GM18499 (cell line): ENCODE results near the gene ANKRD50.
A peak's percentile ranks its signal among the peaks of the same experiment; 100 is the strongest.

ENCODE experiments used
- ATAC-seq: cut with Tn5 transposase; IDR thresholded peaks from one replicate; pipeline ENCODE4 v1.9.1; 2021; ENCODE audit warnings: moderate number of reproducible peaks; ENCODE audit not compliant: insufficient read depth, unreplicated experiment

The ANKRD50 gene

DNA sequence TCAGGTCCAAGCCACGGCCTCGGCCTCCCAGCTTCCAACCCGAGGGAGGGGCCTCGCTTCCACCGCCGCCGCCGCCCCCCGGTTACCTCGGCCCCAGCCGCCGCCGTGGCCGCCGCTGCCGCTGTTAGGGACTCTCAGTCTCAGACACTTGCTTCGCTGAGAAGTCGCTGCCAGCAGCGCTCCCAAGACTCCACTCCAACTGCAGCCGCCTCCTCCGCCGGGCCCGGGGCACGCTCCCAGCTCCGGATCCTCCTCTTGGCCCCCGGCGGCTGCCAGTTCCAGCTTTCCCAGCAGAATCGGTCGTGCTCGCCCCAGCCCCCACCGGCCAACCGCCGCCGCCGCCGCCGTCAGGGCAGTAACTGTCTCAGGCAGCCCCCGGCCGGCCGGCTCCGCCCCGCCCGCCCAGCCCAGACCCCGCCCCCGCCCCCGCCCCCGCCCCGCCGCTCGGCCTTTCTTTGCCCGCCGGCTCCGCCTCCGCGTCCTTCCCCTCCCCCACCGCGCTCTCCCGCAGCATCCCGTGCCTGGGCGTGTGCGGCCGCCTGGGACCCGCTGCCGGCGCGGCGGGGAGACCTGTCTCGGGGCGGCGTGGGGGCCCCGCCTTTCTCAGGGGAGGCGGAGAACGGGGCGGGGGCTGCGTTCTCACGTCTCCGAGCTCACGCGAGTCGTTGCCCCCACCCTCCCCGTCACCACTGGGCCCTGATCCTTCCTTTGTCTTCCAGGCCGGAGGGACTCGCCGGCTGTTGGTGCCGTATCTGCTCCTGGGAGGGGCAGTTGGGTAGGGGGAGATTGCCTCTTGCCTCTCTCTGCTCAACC lies at the start of gene ANKRD50:
ANKRD50 (minus strand) TSS at position 361 of the 813 bp plus-strand sequence. CDS start 2,221 bp downstream, outside the sequence.
- ATAC-seq, result peak; percentile 49

DNA sequence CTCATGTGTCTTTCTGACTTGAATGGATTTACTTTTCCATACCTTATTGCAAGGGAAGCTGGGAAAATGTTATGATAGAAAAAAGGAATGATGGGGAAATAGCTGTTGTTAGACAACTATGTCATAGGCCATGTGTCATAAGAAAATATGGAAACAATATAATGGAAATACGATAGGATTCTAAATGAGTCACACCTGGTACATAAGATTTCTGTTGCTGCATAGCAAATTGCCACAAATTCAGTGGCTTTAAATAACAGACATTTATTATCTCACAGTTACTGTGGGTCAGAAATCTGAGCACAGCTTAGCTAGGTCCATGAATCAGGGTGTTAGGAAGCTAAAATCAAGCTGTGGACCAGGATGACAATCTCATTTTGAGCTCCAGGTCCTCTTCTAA lies 44.6 kb upstream of the ANKRD50 start:
- ATAC-seq, result no peak

- ATAC-seq, result no peak
Measured at GRCh38 chr4:124754681-124755080, 42.1 kb upstream of the ANKRD50 start.

DNA sequence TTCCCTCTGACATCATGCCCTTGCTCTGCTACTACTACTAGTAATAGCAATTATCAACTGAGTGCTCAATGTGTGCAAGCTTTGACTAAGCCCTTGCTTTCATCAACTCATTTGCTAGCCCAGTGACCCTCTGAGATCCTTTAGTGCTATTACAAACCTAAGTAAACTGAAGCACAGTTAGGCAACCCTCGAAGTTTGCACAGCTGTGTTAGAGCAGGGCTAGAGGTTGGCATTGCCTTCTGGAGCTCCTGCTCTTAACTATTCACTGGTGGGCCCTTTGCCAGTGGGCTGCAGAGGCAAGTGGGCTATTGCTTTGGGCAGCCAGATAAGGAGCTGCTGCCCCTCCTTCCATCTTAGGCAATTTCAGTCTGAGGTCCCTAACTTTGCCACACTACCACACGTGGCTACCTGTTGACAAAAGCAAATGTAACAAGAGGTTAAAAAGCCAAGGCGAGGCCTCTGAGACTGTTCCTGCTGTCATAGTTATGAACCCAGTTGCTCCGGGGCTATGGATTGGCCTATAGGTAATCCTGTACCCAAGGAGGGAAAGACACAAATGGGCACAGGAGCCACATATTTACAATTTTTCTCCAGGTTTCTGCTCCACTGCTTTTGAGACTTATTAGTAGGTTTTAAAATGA lies 41.5 kb upstream of the ANKRD50 start:
- ATAC-seq, result no peak

DNA sequence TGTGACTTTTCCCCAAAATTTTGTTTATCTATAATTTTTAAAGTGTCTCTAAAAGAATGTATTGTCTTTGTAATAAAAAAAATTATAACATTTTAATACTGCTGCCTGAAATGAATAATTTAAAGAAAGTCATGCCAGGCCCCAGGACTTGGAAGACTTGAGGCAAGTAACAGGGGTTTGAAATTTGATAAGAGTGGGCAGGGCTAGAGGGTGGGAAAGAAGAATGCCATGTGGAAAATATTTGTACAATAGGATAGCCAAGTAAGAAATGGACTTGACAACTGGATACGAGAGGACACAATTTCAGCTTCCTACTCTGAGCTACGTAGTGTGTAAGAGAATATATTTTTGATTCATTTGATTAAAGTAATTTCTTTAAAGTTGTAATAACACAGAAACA lies 36.9 kb upstream of the ANKRD50 start:
- ATAC-seq, result no peak

- ATAC-seq, result no peak
Measured at GRCh38 chr4:124748965-124749364, 36.4 kb upstream of the ANKRD50 start.

DNA sequence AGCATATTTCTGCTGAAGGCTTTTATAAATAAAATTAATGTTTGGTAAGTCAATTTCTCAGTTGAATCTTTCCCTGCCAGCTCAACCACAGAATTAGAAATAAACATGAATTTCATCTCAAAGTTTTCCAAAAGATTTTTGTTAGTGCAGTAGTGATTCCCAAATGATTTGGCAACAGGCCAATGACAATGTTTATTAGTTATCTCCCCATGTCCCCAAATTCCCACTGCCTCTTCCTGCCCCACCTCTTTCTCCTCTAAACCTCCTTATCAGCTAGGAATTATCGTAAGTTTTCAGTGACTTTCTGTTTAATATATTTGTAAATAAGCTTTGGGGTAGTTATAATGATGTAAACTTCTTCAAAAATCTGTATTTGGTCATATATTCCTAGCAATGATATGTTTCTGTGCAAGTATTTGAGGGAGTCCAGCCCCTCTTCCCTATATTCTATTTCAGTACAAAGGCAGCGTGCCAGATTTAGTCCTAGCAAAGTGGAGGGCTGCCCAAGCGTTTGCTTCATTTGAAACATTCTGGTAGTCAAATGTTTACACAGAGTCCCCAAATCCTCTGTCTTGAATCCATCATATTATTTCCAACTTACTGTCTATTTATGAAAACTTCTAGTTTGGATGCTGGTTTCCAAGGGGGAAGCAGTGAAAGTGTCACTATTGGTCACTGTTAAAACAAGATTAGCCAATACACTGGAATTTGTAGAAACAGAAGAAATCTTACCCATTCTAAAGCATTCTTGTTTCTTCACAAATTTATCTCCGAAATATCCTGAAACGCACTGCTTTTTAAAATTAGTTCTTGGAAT lies 33.7 kb upstream of the ANKRD50 start:
- ATAC-seq, result no peak

- ATAC-seq, result no peak
Measured at GRCh38 chr4:124743711-124744110, 31.2 kb upstream of the ANKRD50 start.

DNA sequence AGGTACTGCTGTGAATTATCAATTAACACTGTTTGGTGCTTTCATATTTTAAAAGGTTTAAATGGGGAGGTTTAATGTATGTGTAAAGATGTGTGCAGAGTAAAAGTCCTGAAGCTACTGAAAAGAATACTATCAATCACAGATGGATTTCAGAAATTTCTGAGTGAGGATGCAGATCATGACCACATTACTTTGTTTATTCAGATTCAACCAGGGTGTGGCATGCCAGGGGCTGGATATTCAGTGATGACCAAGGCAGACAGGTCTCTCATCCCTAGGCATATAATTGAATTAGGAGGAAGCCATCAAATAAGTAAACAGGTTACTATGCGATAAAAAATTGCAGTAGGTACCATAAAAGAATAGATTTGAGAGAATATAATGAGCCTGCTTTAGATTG lies 28.0 kb upstream of the ANKRD50 start:
- ATAC-seq, result no peak

GRCh38 chr4:124738994-124739393 lies 26.5 kb upstream of the ANKRD50 start:
- no peak for ATAC-seq

DNA sequence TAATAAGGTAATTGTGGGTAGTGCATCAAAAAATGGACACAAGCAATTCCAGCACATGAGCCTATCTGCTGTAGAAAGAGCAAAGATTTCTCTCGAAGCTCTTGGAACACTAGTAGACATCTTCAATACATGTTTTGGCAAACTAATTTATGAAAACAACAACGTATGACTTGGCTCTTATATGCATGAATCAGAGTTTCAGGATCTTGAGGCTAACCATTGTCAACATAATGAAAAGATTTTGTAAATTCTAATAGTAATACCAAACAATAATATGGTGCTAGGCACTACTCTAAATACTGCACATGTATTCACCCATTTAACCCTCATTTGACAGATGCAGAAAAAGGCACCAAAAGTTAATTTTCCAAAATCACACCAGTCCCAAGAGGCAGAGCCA lies 25.1 kb upstream of the ANKRD50 start:
- ATAC-seq, result no peak

GRCh38 chr4:124736526-124736925 lies 24.0 kb upstream of the ANKRD50 start:
- ATAC-seq, result no peak

- ATAC-seq, result no peak
Measured at GRCh38 chr4:124727331-124727890, 14.9 kb upstream of the ANKRD50 start.

GRCh38 chr4:124726269-124726668 lies 13.7 kb upstream of the ANKRD50 start:
- no peak for ATAC-seq

DNA sequence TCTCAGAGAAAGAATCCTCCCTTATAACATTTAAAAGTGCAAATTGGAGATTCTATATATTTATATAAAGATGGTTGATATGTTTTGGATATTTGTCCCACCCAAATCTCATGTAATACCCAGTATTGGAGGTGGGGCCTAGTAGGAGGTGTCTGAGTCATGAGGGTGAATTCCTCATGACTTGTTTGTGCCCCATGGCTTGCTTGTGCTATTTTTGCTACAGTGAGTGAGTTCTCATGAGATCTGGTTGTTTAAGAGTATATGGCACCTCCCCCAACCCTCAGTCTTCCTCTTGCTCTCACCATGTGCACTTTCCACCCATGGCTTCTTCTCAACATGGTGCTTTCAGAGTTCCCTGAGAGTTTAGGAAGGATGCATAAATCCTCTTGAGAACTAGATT lies 9.5 kb upstream of the ANKRD50 start:
- no peak for ATAC-seq

GRCh38 chr4:124717101-124717500 lies 4.6 kb upstream of the ANKRD50 start:
- ATAC-seq, result no peak

- ATAC-seq, result no peak
Measured at GRCh38 chr4:124713185-124713592, 657 bp upstream of the ANKRD50 start.

GRCh38 chr4:124711471-124712371 lies 811 bp downstream of the ANKRD50 start:
- ATAC-seq, result peak; percentile 4

DNA sequence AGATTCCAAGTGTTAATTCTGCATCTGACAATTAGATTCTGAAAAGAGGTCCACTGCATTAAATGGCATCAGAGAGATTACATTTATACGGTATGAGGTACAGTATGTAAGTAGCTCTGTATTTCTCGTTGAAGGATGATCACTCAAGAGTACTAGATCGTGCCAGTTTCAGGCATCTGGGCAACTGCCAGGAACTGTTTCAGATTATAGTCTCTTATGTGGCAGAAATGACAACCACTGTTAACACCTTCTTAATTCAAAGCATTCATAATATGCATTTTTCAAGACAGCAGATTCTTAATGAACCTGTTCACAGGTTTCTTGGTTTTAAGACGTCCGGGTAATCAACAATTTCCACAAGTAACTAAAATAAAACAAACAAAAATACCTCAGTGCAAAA lies 1.6 kb downstream of the ANKRD50 start:
- ATAC-seq, result no peak
